ENCODE measurements around the gene KIAA0930.

- TF ChIP-seq CTCF (IDR thresholded peaks at IDR 0.05) (no peak), POLR2A (IDR thresholded peaks at IDR 0.05) (no peak), EP300 (IDR thresholded peaks at IDR 0.05; ENCODE audit: low read depth) (no peak)
Measured at GRCh38 chr22:45210577-45210976, 30.1 kb downstream of the KIAA0930 start.
